Cardiac septum (tissue), 1 donor: ENCODE measurements around the gene NUMB. TPM values are rescaled to one million over a fixed set of nuclear protein-coding genes. Genes with fewer than 3 reads are reported as not detected.
A peak's percentile ranks its signal among the peaks of the same experiment; 100 is the strongest.

Experiments used
- DNase-seq: peaks from one replicate; pipeline ENCODE4 v3.0.0-alpha.2; 2020; ENCODE audit warnings: low spot score
- intact Hi-C: fragments of 100-400 bp; cut with DNase I; formaldehyde crosslinking; loops from one replicate; pipeline ENCODE4 v1.14.0; 2022
- long read RNA-seq: library from polyadenylated mRNA; unstranded; transcript quantifications from one replicate; pipeline ENCODE4 v2.0.0, GENCODE V29; 2021
- total RNA-seq: library from RNA; stranded (reverse); fragmentation: NEBNext Ultra II Directional; extraction: Animal tissue kit (Norgen Biotek cat#: 25700); gene quantifications from one replicate; pipeline ENCODE4 v1.2.1, GENCODE V29; 2021
- donor health status: DM: no; HTN: no; CAD: no.

NUMB gene
- 34.9 TPM for total RNA-seq
- long read RNA-seq, transcript NUMB-211 (11 exons, 3,607 nt): major isoform, 17 of 58 reads
- long read RNA-seq, partial matches to known transcripts: 8 of 58 reads
- long read RNA-seq, other reads (novel, unspliced or antisense): 29 of 58 reads

- intact Hi-C loops: no loop called here
- peak; percentile 98 for DNase-seq
Measured at GRCh38 chr14:73458183-73458976, at the start of gene NUMB. Gene NUMB, minus strand, starts transcription at chr14:73458546. Its CDS starts 102,795 bp downstream, at chr14:73355751.

- no peak for DNase-seq
- intact Hi-C loops: loop anchor here (10.0 kb wide), 1 partner anchor 61 kb away; the partner anchor contains the start of gene ACOT2
Measured at GRCh38 chr14:73503648-73504047, 45.3 kb upstream of the NUMB start.

GRCh38 chr14:73502017-73502619 lies 43.8 kb upstream of the NUMB start:
- no peak for DNase-seq
- intact Hi-C loops: loop anchor here (10.0 kb wide), 1 partner anchor 63 kb away; the partner anchor contains the start of gene ACOT2

- DNase-seq: no peak
- intact Hi-C loops: loop anchor here (10.0 kb wide), 1 partner anchor 64 kb away; the partner anchor contains the start of gene ACOT2
Measured at GRCh38 chr14:73500360-73500759, 42.0 kb upstream of the NUMB start.

- intact Hi-C loops: no loop called here
- DNase-seq: no peak
Measured at GRCh38 chr14:73494593-73494992, 36.2 kb upstream of the NUMB start.

GRCh38 chr14:73492670-73493069 lies 34.3 kb upstream of the NUMB start:
- intact Hi-C loops: no loop called here
- no peak for DNase-seq

- DNase-seq: no peak
- intact Hi-C loops: no loop called here
Measured at GRCh38 chr14:73492043-73492552, 33.8 kb upstream of the NUMB start.

GRCh38 chr14:73491256-73492042 lies 33.1 kb upstream of the NUMB start:
- no peak for DNase-seq
- intact Hi-C loops: no loop called here

- DNase-seq: no peak
- intact Hi-C loops: no loop called here
Measured at GRCh38 chr14:73489481-73490175, 31.3 kb upstream of the NUMB start.

- intact Hi-C loops: no loop called here
- DNase-seq: no peak
Measured at GRCh38 chr14:73478684-73479083, 20.3 kb upstream of the NUMB start.

GRCh38 chr14:73477618-73478266 lies 19.4 kb upstream of the NUMB start:
- no peak for DNase-seq
- intact Hi-C loops: no loop called here

GRCh38 chr14:73476451-73476931 lies 18.1 kb upstream of the NUMB start:
- intact Hi-C loops: no loop called here
- no peak for DNase-seq

- intact Hi-C loops: loop anchor here (5.0 kb wide), 1 partner anchor 298 kb away; no protein-coding TSS in a partner anchor
- no peak for DNase-seq
Measured at GRCh38 chr14:73474952-73475351, 16.6 kb upstream of the NUMB start.

GRCh38 chr14:73472185-73473114 lies 14.1 kb upstream of the NUMB start:
- DNase-seq: no peak
- intact Hi-C loops: loop anchor here (5.0 kb wide), 1 partner anchor 295 kb away; no protein-coding TSS in a partner anchor

- intact Hi-C loops: loop anchor here (2.0 to 5.0 kb wide), 2 partner anchors 177 to 294 kb away; no protein-coding TSS in a partner anchor
- no peak for DNase-seq
Measured at GRCh38 chr14:73471582-73472184, 13.3 kb upstream of the NUMB start.

- DNase-seq: no peak
- intact Hi-C loops: no loop called here
Measured at GRCh38 chr14:73468828-73469375, 10.6 kb upstream of the NUMB start.

GRCh38 chr14:73467800-73468199 lies 9.5 kb upstream of the NUMB start:
- intact Hi-C loops: no loop called here
- DNase-seq: no peak
